WERI-Rb-1 (cell line): ENCODE results near the gene TEX13B.

ENCODE experiments used
- DNase-seq: peaks from one replicate; pipeline ENCODE4 v3.0.0-alpha.2; 2020
- H3K27ac ChIP-seq: fragments of 250-450 bp; sonication (Bioruptor Pico); 2 replicates; pipeline ENCODE4 v1.5.1; 2020; ENCODE audit warnings: mild to moderate bottlenecking, moderate library complexity
- H3K27me3 ChIP-seq: fragments of 250-450 bp; sonication (Bioruptor Pico); 2 replicates; pipeline ENCODE4 v1.5.1; 2021; ENCODE audit warnings: mild to moderate bottlenecking, low read depth, moderate library complexity; ENCODE audit not compliant: insufficient read depth, severe bottlenecking
- H3K36me3 ChIP-seq: fragments of 250-450 bp; sonication (Bioruptor Pico); 2 replicates; pipeline ENCODE4 v1.5.1; 2020; ENCODE audit warnings: mild to moderate bottlenecking, moderate library complexity
- H3K4me3 ChIP-seq: 2 replicates; pipeline ENCODE4 v1.5.1; 2011; ENCODE audit warnings: low read depth, mild to moderate bottlenecking, control low read depth, low read length
- H3K9me3 ChIP-seq: fragments of 250-450 bp; sonication (Bioruptor Pico); 2 replicates; pipeline ENCODE4 v1.5.1; 2021; ENCODE audit warnings: mild to moderate bottlenecking, moderate library complexity; ENCODE audit not compliant: severe bottlenecking
- CTCF ChIP-seq: IDR thresholded peaks from 2 replicates; pipeline ENCODE4 v1.5.1; 2011; ENCODE audit warnings: low read depth, mild to moderate bottlenecking, control low read depth, inconsistent platforms, low read length

Gene TEX13B

GRCh38 chrX:108000751-108001150 is 18.6 kb upstream of the TEX13B start:
- Histone ChIP-seq H3K36me3 (no peaks in the 10 kb centered on the region), H3K27ac (no peak overlapping the region), H3K27me3 (peaks cover 55% of the 10 kb centered on the region), H3K9me3 (no peaks in the 10 kb centered on the region), H3K4me3 (no peak overlapping the region)
- DNase-seq = no peak
- no peak for TF ChIP-seq CTCF

- H3K4me3 ChIP-seq = no peak overlapping the region
- H3K27me3 ChIP-seq = peaks cover 46% of the 10 kb centered on the region
- H3K9me3 ChIP-seq = no peaks in the 10 kb centered on the region
- no peak for DNase-seq
- H3K27ac ChIP-seq = no peak overlapping the region
- no peak for TF ChIP-seq CTCF
- H3K36me3 ChIP-seq = no peaks in the 10 kb centered on the region
These were observed 14.0 kb upstream of the TEX13B start for GRCh38 chrX:107996124-107996523.

GRCh38 chrX:107985033-107985432 is 2.9 kb upstream of the TEX13B start:
- Histone ChIP-seq H3K9me3 (no peaks in the 10 kb centered on the region), H3K27ac (no peak overlapping the region), H3K36me3 (no peaks in the 10 kb centered on the region), H3K4me3 (no peak overlapping the region), H3K27me3 (peaks cover 41% of the 10 kb centered on the region)
- no peak for TF ChIP-seq CTCF
- no peak for DNase-seq

GRCh38 chrX:107979534-107979933 is 2.6 kb downstream of the TEX13B start:
- no peak for DNase-seq
- H3K4me3 ChIP-seq = no peak overlapping the region
- TF ChIP-seq CTCF = no peak
- H3K36me3 ChIP-seq = no peaks in the 10 kb centered on the region
- H3K9me3 ChIP-seq = no peaks in the 10 kb centered on the region
- H3K27ac ChIP-seq = no peak overlapping the region
- H3K27me3 ChIP-seq = peaks cover 79% of the 10 kb centered on the region

GRCh38 chrX:107978707-107979307 is 3.4 kb downstream of the TEX13B start:
- TF ChIP-seq CTCF = peak; percentile 39
- Histone ChIP-seq H3K27ac (no peak overlapping the region), H3K9me3 (no peaks in the 10 kb centered on the region), H3K36me3 (no peaks in the 10 kb centered on the region), H3K27me3 (peaks cover 81% of the 10 kb centered on the region), H3K4me3 (no peak overlapping the region)
- no peak for DNase-seq

- Histone ChIP-seq H3K27ac (no peak overlapping the region), H3K9me3 (no peaks in the 10 kb centered on the region), H3K27me3 (peaks cover 75% of the 10 kb centered on the region), H3K4me3 (no peak overlapping the region), H3K36me3 (no peaks in the 10 kb centered on the region)
- no peak for TF ChIP-seq CTCF
- DNase-seq = no peak
These were observed 4.1 kb downstream of the TEX13B start for GRCh38 chrX:107978071-107978470.
